Esophagus muscularis mucosa (tissue), 4 donors: ENCODE measurements around the gene TUBA1A. TPM values are rescaled to one million over a fixed set of nuclear protein-coding genes. Genes with fewer than 3 reads are reported as not detected.

Source experiments
- DNase-seq: peaks from one replicate; pipeline ENCODE4 v3.0.0-alpha.2; 2017; ENCODE audit errors: extremely low spot score
- H3K27ac ChIP-seq, 4 donors: fragments of 200-600 bp; sonication (generic); replicated peaks in 1 of 4; 1 replicate in 3 of 4; 2 replicates in 1 of 4; pipeline ENCODE4 v1.5.1; 2016 to 2019; ENCODE audit warnings: mild to moderate bottlenecking in 1 of 4
- H3K27me3 ChIP-seq, 4 donors: fragments of 200-600 bp; sonication (generic); one replicate each; pipeline versions ENCODE4 v1.5.1 to v1.6.0; 2016 to 2019
- H3K36me3 ChIP-seq, 4 donors: fragments of 200-600 bp; sonication (generic); one replicate each; pipeline ENCODE4 v1.5.1; 2016 to 2019
- H3K4me1 ChIP-seq, 4 donors: fragments of 200-600 bp; sonication (generic); one replicate each; pipeline ENCODE4 v1.5.1; 2016 to 2019
- H3K4me3 ChIP-seq, 4 donors: fragments of 200-600 bp; sonication (generic); 1 replicate in 2 of 4; 2 replicates in 2 of 4; pipeline ENCODE4 v1.5.1; 2016 to 2019; ENCODE audit warnings: mild to moderate bottlenecking in 4 of 4, moderate library complexity in 1 of 4
- H3K9me3 ChIP-seq, 4 donors: fragments of 200-600 bp; sonication (generic); 1 replicate in 3 of 4; 2 replicates in 1 of 4; pipeline ENCODE4 v1.5.1; 2016 to 2019
- CTCF ChIP-seq, 3 experiments: fragments of 200-600 bp in 2 of 3; fragments of 450-650 bp in 1 of 3; sonication (generic) in 2 of 3; IDR thresholded peaks; one replicate each; pipeline ENCODE4 v1.5.1; 2017 to 2019; ENCODE audit warnings: antibody characterized with exemption in 3 of 3, mild to moderate bottlenecking in 2 of 3, moderate library complexity in 1 of 3
- EP300 ChIP-seq: sonication (generic); formaldehyde crosslinking; IDR thresholded peaks from one replicate; pipeline ENCODE4 v1.6.1; 2017; ENCODE audit warnings: antibody characterized with exemption
- POLR2A ChIP-seq: fragments of 450-650 bp; IDR thresholded peaks from one replicate; pipeline ENCODE4 v1.6.1; 2017; ENCODE audit warnings: antibody characterized with exemption, moderate library complexity, mild to moderate bottlenecking, low read depth
- POLR2AphosphoS5 ChIP-seq, 2 donors: sonication (generic); formaldehyde crosslinking; IDR thresholded peaks; one replicate each; pipeline ENCODE4 v1.6.1; 2017; ENCODE audit warnings: antibody characterized with exemption in 2 of 2
- WGBS: methylation state at CpG from one replicate; pipeline ENCODE4 v1.1.5; 2018; 5-methylcytosine and 5-hydroxymethylcytosine counted together
- intact Hi-C: fragments of 100-400 bp; cut with DNase I; formaldehyde crosslinking; loops from one replicate; pipeline ENCODE4 v1.15.1; 2023
- total RNA-seq, 4 donors: library from RNA; depleted of rRNA; stranded (reverse); fragments of >200 nt; gene quantifications; one replicate each; pipeline versions ENCODE4 v1.1.0 to v1.2.1, GENCODE V29; 2016

The TUBA1A gene
- total RNA-seq, 4 donors from 2014 or later, result 534 to 1,110 (median 887) TPM

GRCh38 chr12:49154221-49154620 lies 34.7 kb downstream of the TUBA1A start:
- TF ChIP-seq CTCF (IDR thresholded peaks at IDR 0.05) (no peak), POLR2A (no peak), POLR2AphosphoS5 (IDR thresholded peaks at IDR 0.05) (no peak), EP300 (no peak)
- H3K4me1 ChIP-seq, result no peaks in the 10 kb centered on the region
- H3K9me3 ChIP-seq, result no peaks in the 10 kb centered on the region
- no peaks in the 10 kb centered on the region for H3K36me3 ChIP-seq
- intact Hi-C loops, result no loop called here
- H3K4me3 ChIP-seq, result no peak overlapping the region
- no peak for DNase-seq
- no peaks in the 10 kb centered on the region for H3K27me3 ChIP-seq
- no peak overlapping the region for H3K27ac ChIP-seq
- WGBS, result 61% methylated on average over 3 of the region's 3 CpGs

GRCh38 chr12:49147384-49147783 lies 41.5 kb downstream of the TUBA1A start:
- 96% methylated on average over 2 of the region's 2 CpGs for WGBS
- H3K36me3 ChIP-seq, result no peaks in the 10 kb centered on the region
- intact Hi-C loops, result no loop called here
- no peak for DNase-seq
- H3K9me3 ChIP-seq, result no peaks in the 10 kb centered on the region
- no peaks in the 10 kb centered on the region for H3K4me1 ChIP-seq
- H3K4me3 ChIP-seq, result no peak overlapping the region
- no peak overlapping the region for H3K27ac ChIP-seq
- TF ChIP-seq POLR2AphosphoS5 (IDR thresholded peaks at IDR 0.05), result no peak
- TF ChIP-seq CTCF (IDR thresholded peaks at IDR 0.05), result no peak
- no peak for TF ChIP-seq POLR2A
- no peak for TF ChIP-seq EP300
- no peaks in the 10 kb centered on the region for H3K27me3 ChIP-seq

- TF ChIP-seq CTCF (IDR thresholded peaks at IDR 0.05) (no peak), POLR2A (no peak), EP300 (no peak), POLR2AphosphoS5 (IDR thresholded peaks at IDR 0.05) (no peak)
- no peaks in the 10 kb centered on the region for H3K27me3 ChIP-seq
- intact Hi-C loops, result no loop called here
- H3K36me3 ChIP-seq, result no peaks in the 10 kb centered on the region
- no peak for DNase-seq
- no peak overlapping the region for H3K4me3 ChIP-seq
- no peak overlapping the region for H3K27ac ChIP-seq
- no peaks in the 10 kb centered on the region for H3K9me3 ChIP-seq
- H3K4me1 ChIP-seq, result no peaks in the 10 kb centered on the region
- 94% methylated on average over 1 of the region's 1 CpG for WGBS
Measured at GRCh38 chr12:49146406-49146805, 42.5 kb downstream of the TUBA1A start.

GRCh38 chr12:49144384-49144783 lies 44.5 kb downstream of the TUBA1A start:
- H3K27ac ChIP-seq, result no peak overlapping the region
- 87% methylated on average over 2 of the region's 2 CpGs for WGBS
- no peaks in the 10 kb centered on the region for H3K36me3 ChIP-seq
- no peaks in the 10 kb centered on the region for H3K9me3 ChIP-seq
- no peaks in the 10 kb centered on the region for H3K27me3 ChIP-seq
- DNase-seq, result no peak
- H3K4me1 ChIP-seq, result no peaks in the 10 kb centered on the region
- no peak for TF ChIP-seq POLR2AphosphoS5 (IDR thresholded peaks at IDR 0.05)
- TF ChIP-seq EP300, result no peak
- no peak for TF ChIP-seq CTCF (IDR thresholded peaks at IDR 0.05)
- TF ChIP-seq POLR2A, result no peak
- no peak overlapping the region for H3K4me3 ChIP-seq
- intact Hi-C loops, result no loop called here

- DNase-seq, result no peak
- no peak for TF ChIP-seq CTCF (IDR thresholded peaks at IDR 0.05)
- no peak for TF ChIP-seq POLR2AphosphoS5 (IDR thresholded peaks at IDR 0.05)
- no peak for TF ChIP-seq EP300
- TF ChIP-seq POLR2A, result no peak
- intact Hi-C loops, result no loop called here
- Histone ChIP-seq H3K27me3 (no peaks in the 10 kb centered on the region), H3K27ac (no peak overlapping the region), H3K4me1 (no peaks in the 10 kb centered on the region), H3K36me3 (no peaks in the 10 kb centered on the region), H3K9me3 (no peaks in the 10 kb centered on the region), H3K4me3 (no peak overlapping the region)
- 92% methylated on average over 2 of the region's 2 CpGs for WGBS
Measured at GRCh38 chr12:49138999-49139398, 49.9 kb downstream of the TUBA1A start.
